ENCODE results near the gene FOSL2.

GRCh38 chr2:28423856-28424605 lies 31.4 kb downstream of the FOSL2 start:
- TF ChIP-seq CTCF (IDR thresholded peaks at IDR 0.05 in 2 of 3, conservative IDR thresholded peaks at IDR 0.05 in 1 of 3; ENCODE audit: borderline replicate concordance in 1 of 3, insufficient read depth in 1 of 3, low read depth in 2 of 3, low read length in 2 of 3): no peak
- TF ChIP-seq POLR2AphosphoS5 (IDR thresholded peaks at IDR 0.05; ENCODE audit: low read depth, low read length): no peak
- no peak for TF ChIP-seq POLR2A (IDR thresholded peaks at IDR 0.05; ENCODE audit: borderline replicate concordance, extremely low read depth, insufficient read depth, insufficient read length)
- TF ChIP-seq ATF3 (IDR thresholded peaks at IDR 0.05): no peak
- TF ChIP-seq EZH2 (IDR thresholded peaks at IDR 0.05): no peak

Measured in HCT116 (cell line).